ENCODE measurements around the gene MGAT3.

GRCh38 chr22:39518144-39518786 is 61.5 kb downstream of the MGAT3 start:
- no peak for TF ChIP-seq POLR2A (IDR thresholded peaks at IDR 0.05; ENCODE audit: low read depth)
- no peak for TF ChIP-seq CTCF (IDR thresholded peaks at IDR 0.05)
- TF ChIP-seq EP300 (IDR thresholded peaks at IDR 0.05): no peak
- TF ChIP-seq POLR2AphosphoS5 (IDR thresholded peaks at IDR 0.05): no peak
